ENCODE data around the gene COL4A2.

Gene COL4A2

DNA sequence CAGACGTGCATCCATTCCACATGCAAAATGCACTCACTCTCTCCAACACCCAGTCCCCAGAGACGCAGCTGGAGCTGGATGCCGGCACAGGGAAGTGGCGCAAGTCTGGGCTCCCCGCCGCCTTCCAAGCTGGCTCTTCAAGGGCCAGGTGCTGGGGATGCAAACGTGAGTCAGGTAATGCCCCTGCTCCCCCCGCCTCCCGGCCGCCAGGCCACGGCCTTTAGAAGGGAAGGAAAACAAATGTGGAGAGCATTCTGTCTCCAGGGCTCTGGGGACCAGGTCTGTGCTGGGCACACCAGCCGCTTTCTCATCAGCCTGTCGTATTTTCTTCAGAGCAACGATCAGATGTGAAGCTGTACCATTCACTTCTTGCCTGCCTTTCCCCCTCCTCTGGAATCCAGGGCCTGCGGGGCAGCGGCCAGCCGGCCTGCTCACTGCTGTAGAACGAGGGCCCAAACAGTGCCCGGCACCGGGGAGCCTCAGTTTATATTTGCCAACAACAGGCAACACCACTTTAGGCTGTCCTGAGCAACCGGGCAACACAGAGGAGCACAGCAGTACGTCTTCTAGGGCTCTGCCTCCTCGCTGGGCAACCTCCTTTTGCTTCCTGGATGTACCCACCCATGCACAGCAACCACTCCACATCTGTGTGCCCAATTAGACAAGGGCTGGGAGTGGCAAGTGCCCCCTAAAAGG, 250.7 kb downstream of the COL4A2 start:
- Histone ChIP-seq H2AK5ac (ENCODE audit: low read depth, low read length) (no peak overlapping the region), H2AFZ (ENCODE audit: low read length) (no peak overlapping the region), H2BK12ac (ENCODE audit: low read length) (no peak overlapping the region), H4K8ac (ENCODE audit: low read depth, low read length) (no peak overlapping the region), H3K18ac (ENCODE audit: low read length) (peak overlapping the region; percentile 78), H2BK120ac (ENCODE audit: low read depth, low read length) (no peak overlapping the region), H3K79me1 (ENCODE audit: low read depth, low read length) (no peaks in the 10 kb centered on the region), H3K4me2 (ENCODE audit: insufficient read depth, low read length, poor library complexity, severe bottlenecking) (no peak overlapping the region), H3K27me3 (ENCODE audit: control insufficient read depth in 3 of 3, insufficient read depth in 3 of 3, low read depth in 1 of 3, low read length in 3 of 3) (peaks cover 3 to 44% (median 30%) of the 10 kb centered on the region in 3 experiments), H3K27ac (replicated peaks; ENCODE audit: low read length) (no peak overlapping the region), H3K4me1 (ENCODE audit: control insufficient read depth in 2 of 2, insufficient read depth in 1 of 2, low read depth in 1 of 2, low read length in 2 of 2) (peaks cover 3 to 6% of the 10 kb centered on the region in 2 donors), H3K4me3 (ENCODE audit: low read length in 2 of 2) (no peak overlapping the region), H3K36me3 (replicated peaks in 1 of 2; ENCODE audit: control insufficient read depth in 2 of 2, insufficient read depth in 2 of 2, low read length in 2 of 2) (no peaks in the 10 kb centered on the region), H3K4ac (ENCODE audit: low read length) (no peak overlapping the region), H2BK5ac (ENCODE audit: low read length) (no peak overlapping the region), H2BK15ac (ENCODE audit: low read length) (no peak overlapping the region), H3K9ac (ENCODE audit: low read depth, low read length, poor library complexity) (no peak overlapping the region), H4K91ac (ENCODE audit: low read depth, low read length, poor library complexity) (no peak overlapping the region), H3K23ac (ENCODE audit: low read depth, low read length, poor library complexity) (no peak overlapping the region), H3K14ac (ENCODE audit: low read length) (no peak overlapping the region), H3K9me3 (replicated peaks in 1 of 2; ENCODE audit: control insufficient read depth in 2 of 2, insufficient read depth in 1 of 2, low read depth in 1 of 2, low read length in 2 of 2) (peaks cover 0 to 2% of the 10 kb centered on the region in 2 donors)
- no peak for DNase-seq (ENCODE audit: low spot score)
- no CpG with 5 or more reads among the region's 23 CpGs for WGBS, 2 donors (ENCODE audit: extremely low coverage in 2 of 2, insufficient read length in 2 of 2, insufficient replicate concordance in 1 of 2)

DNA sequence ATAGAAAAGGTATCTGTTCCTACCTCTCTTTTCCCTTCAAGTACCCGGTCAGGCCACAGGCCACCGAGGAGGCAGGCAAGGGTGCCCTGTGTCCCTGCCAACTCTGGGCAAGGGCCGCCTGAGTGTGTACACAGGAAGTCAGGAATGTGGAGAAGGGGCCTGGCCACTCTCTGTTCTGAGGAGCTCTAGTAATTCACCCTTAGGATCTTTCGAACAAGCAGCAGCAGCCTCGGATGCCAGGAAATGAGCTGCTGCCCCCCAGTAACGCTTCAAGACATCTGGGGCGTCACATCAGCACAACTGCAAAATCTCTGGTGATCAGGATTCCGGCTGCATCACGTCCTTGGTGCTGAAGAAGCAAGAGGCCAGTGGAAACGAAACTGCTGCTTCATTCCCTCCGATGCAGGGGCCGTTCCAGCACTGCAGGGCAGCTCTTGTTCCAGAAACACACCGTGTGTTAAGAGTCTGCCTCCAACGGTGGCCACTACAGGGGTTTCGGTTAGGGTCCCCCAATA, 252.4 kb downstream of the COL4A2 start:
- Histone ChIP-seq H3K27me3 (ENCODE audit: control insufficient read depth in 3 of 3, insufficient read depth in 3 of 3, low read depth in 1 of 3, low read length in 3 of 3) (peaks cover 3 to 57% (median 41%) of the 10 kb centered on the region in 3 experiments), H3K79me1 (ENCODE audit: low read depth, low read length) (peaks cover 2% of the 10 kb centered on the region), H2AK5ac (ENCODE audit: low read depth, low read length) (no peak overlapping the region), H2BK15ac (ENCODE audit: low read length) (no peak overlapping the region), H3K4me2 (ENCODE audit: insufficient read depth, low read length, poor library complexity, severe bottlenecking) (no peak overlapping the region), H3K9me3 (replicated peaks in 1 of 2; ENCODE audit: control insufficient read depth in 2 of 2, insufficient read depth in 1 of 2, low read depth in 1 of 2, low read length in 2 of 2) (peaks cover 0 to 2% of the 10 kb centered on the region in 2 donors), H2BK12ac (ENCODE audit: low read length) (no peak overlapping the region), H3K23ac (ENCODE audit: low read depth, low read length, poor library complexity) (no peak overlapping the region), H3K14ac (ENCODE audit: low read length) (no peak overlapping the region), H3K36me3 (replicated peaks in 1 of 2; ENCODE audit: control insufficient read depth in 2 of 2, insufficient read depth in 2 of 2, low read length in 2 of 2) (no peaks in the 10 kb centered on the region), H3K4ac (ENCODE audit: low read length) (no peak overlapping the region), H3K4me3 (ENCODE audit: low read length in 2 of 2) (no peak overlapping the region), H2BK5ac (ENCODE audit: low read length) (no peak overlapping the region), H2AFZ (ENCODE audit: low read length) (no peak overlapping the region), H2BK120ac (ENCODE audit: low read depth, low read length) (no peak overlapping the region), H4K8ac (ENCODE audit: low read depth, low read length) (no peak overlapping the region), H3K4me1 (ENCODE audit: control insufficient read depth in 2 of 2, insufficient read depth in 1 of 2, low read depth in 1 of 2, low read length in 2 of 2) (peaks cover 1 to 6% of the 10 kb centered on the region in 2 donors), H3K18ac (ENCODE audit: low read length) (no peak overlapping the region), H3K27ac (replicated peaks; ENCODE audit: low read length) (no peak overlapping the region), H4K91ac (ENCODE audit: low read depth, low read length, poor library complexity) (no peak overlapping the region), H3K9ac (ENCODE audit: low read depth, low read length, poor library complexity) (no peak overlapping the region)
- WGBS, 2 donors (ENCODE audit: extremely low coverage in 2 of 2, insufficient read length in 2 of 2, insufficient replicate concordance in 1 of 2): no CpG with 5 or more reads among the region's 15 CpGs
- no peak for DNase-seq (ENCODE audit: low spot score)

DNA sequence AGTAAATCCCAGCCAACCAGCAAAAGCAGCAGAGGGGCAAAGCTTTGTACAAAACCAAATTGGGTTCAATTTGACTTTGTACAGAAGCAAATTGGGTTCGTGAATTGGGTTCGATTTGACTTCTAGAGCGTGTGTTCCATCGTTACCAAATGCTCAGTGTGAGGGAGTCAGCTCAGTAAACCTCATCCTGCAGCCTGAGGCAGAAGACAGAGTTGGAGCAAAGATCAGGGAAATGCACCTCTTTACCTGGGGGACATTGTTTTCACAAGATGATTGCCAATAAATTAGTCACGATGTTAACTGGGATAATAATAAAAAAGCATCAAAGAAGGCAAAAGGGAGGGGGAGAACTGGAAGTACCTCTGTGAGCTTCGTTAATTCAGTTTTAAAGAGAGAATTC, 252.9 kb downstream of the COL4A2 start:
- Histone ChIP-seq H3K4me3 (ENCODE audit: low read length in 2 of 2) (no peak overlapping the region), H3K27me3 (ENCODE audit: control insufficient read depth in 3 of 3, insufficient read depth in 3 of 3, low read depth in 1 of 3, low read length in 3 of 3) (peaks cover 3 to 59% (median 41%) of the 10 kb centered on the region in 3 experiments)

DNA sequence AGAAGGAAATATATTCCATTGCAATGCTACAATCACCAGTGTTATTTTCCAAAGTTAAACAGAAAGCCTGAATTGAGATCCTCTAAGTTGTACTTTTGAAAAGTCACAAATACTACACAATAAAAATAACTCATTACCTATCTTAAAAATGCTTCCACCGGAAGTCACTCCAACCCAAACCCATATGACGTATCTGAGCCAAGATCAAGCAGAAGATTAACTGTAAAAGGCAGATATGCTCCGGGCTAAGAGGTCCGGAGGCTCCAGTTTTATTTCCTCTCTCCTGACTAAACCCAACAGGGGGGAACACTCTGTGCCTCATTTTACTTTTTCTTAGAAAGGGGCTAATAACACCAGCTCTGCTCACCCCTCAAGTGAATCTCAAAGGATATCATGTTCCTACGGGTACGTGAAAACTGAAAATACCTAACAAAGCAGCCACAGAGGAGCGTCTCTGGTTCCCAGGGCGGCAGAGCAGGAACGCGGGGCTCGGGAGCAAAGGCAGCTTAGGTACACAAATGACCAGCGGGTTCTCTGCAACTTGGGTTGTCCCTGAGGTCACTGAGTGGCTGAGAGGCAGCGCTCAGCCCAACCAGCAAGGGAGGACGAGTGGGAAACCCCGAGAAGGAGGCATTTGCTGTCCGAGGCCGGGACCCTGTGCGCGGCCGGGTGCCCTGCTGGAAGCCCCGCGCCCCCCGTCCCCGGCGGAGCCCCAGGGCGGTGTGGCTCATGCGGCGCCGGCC, 253.7 kb downstream of the COL4A2 start:
- Histone ChIP-seq H2AK5ac (ENCODE audit: low read depth, low read length) (no peak overlapping the region), H3K79me1 (ENCODE audit: low read depth, low read length) (peaks cover 3% of the 10 kb centered on the region), H3K27ac (replicated peaks; ENCODE audit: low read length) (no peak overlapping the region), H3K27me3 (ENCODE audit: control insufficient read depth in 3 of 3, insufficient read depth in 3 of 3, low read depth in 1 of 3, low read length in 3 of 3) (peaks cover 3 to 59% (median 41%) of the 10 kb centered on the region in 3 experiments), H2BK5ac (ENCODE audit: low read length) (no peak overlapping the region), H3K4me2 (ENCODE audit: insufficient read depth, low read length, poor library complexity, severe bottlenecking) (peak overlapping the region; percentile 95), H3K18ac (ENCODE audit: low read length) (no peak overlapping the region), H2BK12ac (ENCODE audit: low read length) (no peak overlapping the region), H3K9ac (ENCODE audit: low read depth, low read length, poor library complexity) (no peak overlapping the region), H4K91ac (ENCODE audit: low read depth, low read length, poor library complexity) (no peak overlapping the region), H4K8ac (ENCODE audit: low read depth, low read length) (no peak overlapping the region), H3K9me3 (replicated peaks in 1 of 2; ENCODE audit: control insufficient read depth in 2 of 2, insufficient read depth in 1 of 2, low read depth in 1 of 2, low read length in 2 of 2) (peaks cover 0 to 2% of the 10 kb centered on the region in 2 donors), H2BK15ac (ENCODE audit: low read length) (no peak overlapping the region), H3K4me3 (ENCODE audit: low read length in 2 of 2) (peak overlapping the region; percentile 49 to 87), H3K23ac (ENCODE audit: low read depth, low read length, poor library complexity) (peak overlapping the region; percentile 44), H2AFZ (ENCODE audit: low read length) (peak overlapping the region; percentile 94), H2BK120ac (ENCODE audit: low read depth, low read length) (no peak overlapping the region), H3K4ac (ENCODE audit: low read length) (no peak overlapping the region), H3K36me3 (replicated peaks in 1 of 2; ENCODE audit: control insufficient read depth in 2 of 2, insufficient read depth in 2 of 2, low read length in 2 of 2) (no peaks in the 10 kb centered on the region), H3K4me1 (ENCODE audit: control insufficient read depth in 2 of 2, insufficient read depth in 1 of 2, low read depth in 1 of 2, low read length in 2 of 2) (peaks cover under 1 to 6% of the 10 kb centered on the region in 2 donors), H3K14ac (ENCODE audit: low read length) (peak overlapping the region; percentile 75)
- DNase-seq (ENCODE audit: low spot score): peak; percentile 48
- no CpG with 5 or more reads among the region's 29 CpGs for WGBS, 2 donors (ENCODE audit: extremely low coverage in 2 of 2, insufficient read length in 2 of 2, insufficient replicate concordance in 1 of 2)

More for the DNA sequence above, 252.9 kb downstream of the COL4A2 start:
- Histone ChIP-seq H3K14ac (ENCODE audit: low read length) (no peak overlapping the region), H3K9ac (ENCODE audit: low read depth, low read length, poor library complexity) (no peak overlapping the region), H4K8ac (ENCODE audit: low read depth, low read length) (no peak overlapping the region), H3K27ac (replicated peaks; ENCODE audit: low read length) (no peak overlapping the region), H4K91ac (ENCODE audit: low read depth, low read length, poor library complexity) (no peak overlapping the region), H3K4me1 (ENCODE audit: control insufficient read depth in 2 of 2, insufficient read depth in 1 of 2, low read depth in 1 of 2, low read length in 2 of 2) (peaks cover 1 to 6% of the 10 kb centered on the region in 2 donors), H2AFZ (ENCODE audit: low read length) (no peak overlapping the region), H3K4ac (ENCODE audit: low read length) (no peak overlapping the region), H3K18ac (ENCODE audit: low read length) (no peak overlapping the region), H3K4me2 (ENCODE audit: insufficient read depth, low read length, poor library complexity, severe bottlenecking) (no peak overlapping the region), H2AK5ac (ENCODE audit: low read depth, low read length) (no peak overlapping the region), H2BK5ac (ENCODE audit: low read length) (no peak overlapping the region), H3K79me1 (ENCODE audit: low read depth, low read length) (peaks cover 3% of the 10 kb centered on the region), H2BK12ac (ENCODE audit: low read length) (no peak overlapping the region), H3K9me3 (replicated peaks in 1 of 2; ENCODE audit: control insufficient read depth in 2 of 2, insufficient read depth in 1 of 2, low read depth in 1 of 2, low read length in 2 of 2) (peaks cover 0 to 2% of the 10 kb centered on the region in 2 donors), H2BK120ac (ENCODE audit: low read depth, low read length) (no peak overlapping the region), H3K23ac (ENCODE audit: low read depth, low read length, poor library complexity) (no peak overlapping the region), H2BK15ac (ENCODE audit: low read length) (no peak overlapping the region), H3K36me3 (replicated peaks in 1 of 2; ENCODE audit: control insufficient read depth in 2 of 2, insufficient read depth in 2 of 2, low read length in 2 of 2) (no peaks in the 10 kb centered on the region)
- DNase-seq (ENCODE audit: low spot score): no peak
- WGBS, 2 donors (ENCODE audit: extremely low coverage in 2 of 2, insufficient read length in 2 of 2, insufficient replicate concordance in 1 of 2): no CpG with 5 or more reads among the region's 6 CpGs
